ENCODE data around the gene C4BPA. TPM values are rescaled to one million over a fixed set of nuclear protein-coding genes. Genes with fewer than 3 reads are reported as not detected.

C4BPA gene
- total RNA-seq, 2 donors from 2014 or later: 8.9 to 23.1 TPM

- Histone ChIP-seq H3K27me3 (no peaks in the 10 kb centered on the region), H3K27ac (no peak overlapping the region), H3K4me3 (no peak overlapping the region), H3K36me3 (replicated peaks in 1 of 2; ENCODE audit: insufficient read depth in 1 of 2, low read depth in 2 of 2) (no peaks in the 10 kb centered on the region), H3K4me1 (peaks cover 32% of the 10 kb centered on the region), H3K9me3 (no peaks in the 10 kb centered on the region)
- DNase-seq: peak; percentile 61 to 78 (median 70)
- TF ChIP-seq POLR2A (IDR thresholded peaks at IDR 0.05) (no peak), CTCF (IDR thresholded peaks at IDR 0.05) (peak; percentile 45 to 78 (median 76))
- intact Hi-C loops (cut with DNase I): loop anchor here (5.0 kb wide), 1 partner anchor 323 kb away; no protein-coding TSS in a partner anchor
- ATAC-seq: peak; percentile 72
- 15 to 28% methylated on average over 8 of the region's 8 CpGs for WGBS, 2 donors
Measured at GRCh38 chr1:207084701-207085180, 19.3 kb upstream of the C4BPA start.

- peaks cover 38% of the 10 kb centered on the region for H3K4me1 ChIP-seq
- no peak for DNase-seq
- TF ChIP-seq CTCF (IDR thresholded peaks at IDR 0.05): no peak
- no peak for TF ChIP-seq POLR2A (IDR thresholded peaks at IDR 0.05)
- no peak overlapping the region for H3K4me3 ChIP-seq
- no peaks in the 10 kb centered on the region for H3K9me3 ChIP-seq
- intact Hi-C loops (cut with DNase I): no loop called here
- 53 to 54% methylated on average over 3 of the region's 3 CpGs for WGBS, 2 donors
- no peaks in the 10 kb centered on the region for H3K36me3 ChIP-seq (replicated peaks in 1 of 2; ENCODE audit: insufficient read depth in 1 of 2, low read depth in 2 of 2)
- H3K27ac ChIP-seq: no peak overlapping the region
- no peaks in the 10 kb centered on the region for H3K27me3 ChIP-seq
- no peak for ATAC-seq
Measured at GRCh38 chr1:207085887-207086286, 18.1 kb upstream of the C4BPA start.

- Histone ChIP-seq H3K36me3 (replicated peaks in 1 of 2; ENCODE audit: insufficient read depth in 1 of 2, low read depth in 2 of 2) (no peaks in the 10 kb centered on the region), H3K4me1 (peaks cover 38% of the 10 kb centered on the region), H3K27me3 (no peaks in the 10 kb centered on the region), H3K9me3 (no peaks in the 10 kb centered on the region), H3K4me3 (no peak overlapping the region), H3K27ac (peak overlapping the region in 3 of 4 donors; percentile 41 to 69 (median 59))
- no peak for ATAC-seq
- 50 to 64% methylated on average over 2 of the region's 2 CpGs for WGBS, 2 donors
- no peak for DNase-seq
- intact Hi-C loops (cut with DNase I): no loop called here
- no peak for TF ChIP-seq CTCF (IDR thresholded peaks at IDR 0.05)
- no peak for TF ChIP-seq POLR2A (IDR thresholded peaks at IDR 0.05)
Measured at GRCh38 chr1:207088161-207088560, 15.9 kb upstream of the C4BPA start.

GRCh38 chr1:207088701-207089626, 15.1 kb upstream of the C4BPA start, which contains the start of gene C4BPB:
Gene C4BPB (plus strand): TSS chr1:207088860. CDS start chr1:207089532, 672 bp downstream.
- intact Hi-C loops (cut with DNase I): no loop called here
- Histone ChIP-seq H3K9me3 (no peaks in the 10 kb centered on the region), H3K27me3 (no peaks in the 10 kb centered on the region), H3K27ac (peak within 1 kb of the TSS; percentile 41 to 71 (median 64)), H3K36me3 (replicated peaks in 1 of 2; ENCODE audit: insufficient read depth in 1 of 2, low read depth in 2 of 2) (no peaks in the 10 kb centered on the region), H3K4me3 (no peak within 1 kb of the TSS), H3K4me1 (peaks cover 38% of the 10 kb centered on the region)
- WGBS, 2 donors: 32 to 39% methylated on average over 9 of the region's 9 CpGs
- DNase-seq (peak; percentile 57 to 84 (median 74)), ATAC-seq (peak; percentile 84)
- TF ChIP-seq CTCF (IDR thresholded peaks at IDR 0.05) (no peak), POLR2A (IDR thresholded peaks at IDR 0.05) (no peak)
